ENCODE measurements around the gene SLC6A13. TPM values are rescaled to one million over a fixed set of nuclear protein-coding genes. Genes with fewer than 3 reads are reported as not detected.

Gene SLC6A13
- total and polyA plus RNA-seq, 2 experiments from 2014 or later = 3.8 to 5.9 TPM

GRCh38 chr12:292186-292585, 29.6 kb upstream of the SLC6A13 start:
- Histone ChIP-seq H3K4me2 (no peak overlapping the region), H3K4me3 (no peak overlapping the region), H3K27me3 (no peaks in the 10 kb centered on the region), H3K79me2 (peaks cover 6% of the 10 kb centered on the region), H4K20me1 (ENCODE audit: insufficient read depth, poor library complexity, severe bottlenecking) (no peaks in the 10 kb centered on the region), H3K4me1 (ENCODE audit: insufficient read depth) (no peaks in the 10 kb centered on the region), H3K36me3 (replicated peaks; ENCODE audit: insufficient read depth, low read depth) (no peaks in the 10 kb centered on the region), H2AFZ (no peak overlapping the region), H3K27ac (no peak overlapping the region), H3K9me3 (ENCODE audit: low read depth) (no peaks in the 10 kb centered on the region), H3K9me2 (replicated peaks; ENCODE audit: insufficient read depth) (no peaks in the 10 kb centered on the region)
- 85% methylated on average over 1 of the region's 1 CpG for WGBS (ENCODE audit: low lambda C conversion rate, missing lambda C conversion rate)
- TF ChIP-seq EZH2phosphoT487 (IDR thresholded peaks at IDR 0.05; ENCODE audit: low read depth, severe bottlenecking, unreplicated experiment) (no peak), EZH2 (IDR thresholded peaks at IDR 0.05; ENCODE audit: borderline replicate concordance) (no peak)
- TF ChIP-seq, protein P1, sequence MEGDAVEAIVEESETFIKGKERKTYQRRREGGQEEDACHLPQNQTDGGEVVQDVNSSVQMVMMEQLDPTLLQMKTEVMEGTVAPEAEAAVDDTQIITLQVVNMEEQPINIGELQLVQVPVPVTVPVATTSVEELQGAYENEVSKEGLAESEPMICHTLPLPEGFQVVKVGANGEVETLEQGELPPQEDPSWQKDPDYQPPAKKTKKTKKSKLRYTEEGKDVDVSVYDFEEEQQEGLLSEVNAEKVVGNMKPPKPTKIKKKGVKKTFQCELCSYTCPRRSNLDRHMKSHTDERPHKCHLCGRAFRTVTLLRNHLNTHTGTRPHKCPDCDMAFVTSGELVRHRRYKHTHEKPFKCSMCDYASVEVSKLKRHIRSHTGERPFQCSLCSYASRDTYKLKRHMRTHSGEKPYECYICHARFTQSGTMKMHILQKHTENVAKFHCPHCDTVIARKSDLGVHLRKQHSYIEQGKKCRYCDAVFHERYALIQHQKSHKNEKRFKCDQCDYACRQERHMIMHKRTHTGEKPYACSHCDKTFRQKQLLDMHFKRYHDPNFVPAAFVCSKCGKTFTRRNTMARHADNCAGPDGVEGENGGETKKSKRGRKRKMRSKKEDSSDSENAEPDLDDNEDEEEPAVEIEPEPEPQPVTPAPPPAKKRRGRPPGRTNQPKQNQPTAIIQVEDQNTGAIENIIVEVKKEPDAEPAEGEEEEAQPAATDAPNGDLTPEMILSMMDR (IDR thresholded peaks at IDR 0.05; ENCODE audit: poor library complexity) = no peak
- DNase-seq (ENCODE audit: low spot score) = no peak

GRCh38 chr12:291153-291723, 28.6 kb upstream of the SLC6A13 start:
- WGBS (ENCODE audit: low lambda C conversion rate, missing lambda C conversion rate) = 100% methylated on average over 1 of the region's 1 CpG
- Histone ChIP-seq H3K36me3 (replicated peaks; ENCODE audit: insufficient read depth, low read depth) (no peaks in the 10 kb centered on the region), H2AFZ (no peak overlapping the region)

DNA sequence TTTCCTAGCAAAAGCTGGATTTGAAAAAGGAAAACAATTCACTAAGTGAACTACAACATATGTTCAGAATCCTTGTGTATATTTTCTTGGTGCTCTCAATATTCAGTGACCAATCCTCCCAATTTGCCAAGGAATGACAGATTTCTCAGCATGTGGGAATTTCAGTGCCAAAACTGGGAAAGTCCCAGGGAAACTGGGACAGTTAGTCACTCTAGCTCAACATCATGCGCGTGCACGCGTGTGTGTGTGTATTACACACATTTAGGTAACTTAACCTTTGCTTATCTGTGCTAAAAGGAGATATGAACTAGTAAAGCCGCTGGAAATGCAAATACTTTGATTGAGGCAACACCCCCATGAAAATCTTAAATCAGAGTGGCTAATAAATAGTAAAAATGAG, 26.1 kb upstream of the SLC6A13 start:
- no peaks in the 10 kb centered on the region for H3K9me3 ChIP-seq (ENCODE audit: low read depth)
- no peak overlapping the region for H3K27ac ChIP-seq
- WGBS (ENCODE audit: low lambda C conversion rate, missing lambda C conversion rate) = 79% methylated on average over 5 of the region's 5 CpGs
- no peaks in the 10 kb centered on the region for H4K20me1 ChIP-seq (ENCODE audit: insufficient read depth, poor library complexity, severe bottlenecking)
- H3K79me2 ChIP-seq = peaks cover 2% of the 10 kb centered on the region
- no peaks in the 10 kb centered on the region for H3K36me3 ChIP-seq (replicated peaks; ENCODE audit: insufficient read depth, low read depth)
- TF ChIP-seq EZH2phosphoT487 (IDR thresholded peaks at IDR 0.05; ENCODE audit: low read depth, severe bottlenecking, unreplicated experiment) (no peak), EZH2 (IDR thresholded peaks at IDR 0.05; ENCODE audit: borderline replicate concordance) (no peak)
- TF ChIP-seq, protein P1 (IDR thresholded peaks at IDR 0.05; ENCODE audit: poor library complexity) = no peak
- no peaks in the 10 kb centered on the region for H3K9me2 ChIP-seq (replicated peaks; ENCODE audit: insufficient read depth)
- no peak for DNase-seq (ENCODE audit: low spot score)
- no peaks in the 10 kb centered on the region for H3K27me3 ChIP-seq
- H3K4me2 ChIP-seq = no peak overlapping the region
- no peak overlapping the region for H3K4me3 ChIP-seq
- no peak overlapping the region for H2AFZ ChIP-seq
- H3K4me1 ChIP-seq (ENCODE audit: insufficient read depth) = no peaks in the 10 kb centered on the region

More at GRCh38 chr12:291153-291723, 28.6 kb upstream of the SLC6A13 start:
- Histone ChIP-seq H3K4me2 (no peak overlapping the region), H3K9me2 (replicated peaks; ENCODE audit: insufficient read depth) (no peaks in the 10 kb centered on the region), H3K4me1 (ENCODE audit: insufficient read depth) (no peaks in the 10 kb centered on the region), H3K79me2 (peaks cover 2% of the 10 kb centered on the region), H4K20me1 (ENCODE audit: insufficient read depth, poor library complexity, severe bottlenecking) (no peaks in the 10 kb centered on the region), H3K27ac (no peak overlapping the region), H3K9me3 (ENCODE audit: low read depth) (no peaks in the 10 kb centered on the region), H3K27me3 (no peaks in the 10 kb centered on the region), H3K4me3 (no peak overlapping the region)
- TF ChIP-seq EZH2 (IDR thresholded peaks at IDR 0.05; ENCODE audit: borderline replicate concordance) (no peak), EZH2phosphoT487 (IDR thresholded peaks at IDR 0.05; ENCODE audit: low read depth, severe bottlenecking, unreplicated experiment) (no peak)
- TF ChIP-seq, protein P1 (IDR thresholded peaks at IDR 0.05; ENCODE audit: poor library complexity) = no peak
- DNase-seq (ENCODE audit: low spot score) = no peak
